ENCODE measurements around the gene SZT2.

Gene SZT2

GRCh38 chr1:43464681-43465504 is 75.2 kb downstream of the SZT2 start:
- H3K9me3 ChIP-seq (ENCODE audit: insufficient read depth, low read length, severe bottlenecking), result no peaks in the 10 kb centered on the region
- no peaks in the 10 kb centered on the region for H4K20me1 ChIP-seq (ENCODE audit: insufficient read depth, low read length)
- no peak overlapping the region for H2AFZ ChIP-seq (ENCODE audit: low read depth, low read length)
- no peak for ATAC-seq (ENCODE audit: insufficient read depth, low read depth)
- no peaks in the 10 kb centered on the region for H3K27me3 ChIP-seq (ENCODE audit: insufficient read depth, low read length, poor library complexity)
- TF ChIP-seq EZH2 (IDR thresholded peaks at IDR 0.05; ENCODE audit: borderline replicate concordance, low read depth, low read length, severe bottlenecking), result no peak
- TF ChIP-seq CTCF (IDR thresholded peaks at IDR 0.05; ENCODE audit: borderline replicate concordance, extremely low read depth, low read length, poor library complexity, severe bottlenecking), result no peak
- no peak overlapping the region for H3K9ac ChIP-seq (ENCODE audit: low read depth, low read length)
- H3K4me3 ChIP-seq (ENCODE audit: low read depth in 1 of 2, low read length in 2 of 2), result no peak overlapping the region
- H3K4me2 ChIP-seq (ENCODE audit: insufficient read depth, low read length), result no peak overlapping the region
- H3K4me1 ChIP-seq (ENCODE audit: insufficient read depth, low read length), result 0 out of 2 replicates have a peak, but pooled peaks cover 3% of the 10 kb centered on the region
- no peak for DNase-seq
- H3K79me2 ChIP-seq (ENCODE audit: insufficient read depth, low read length), result no peaks in the 10 kb centered on the region
- no peak overlapping the region for H3K27ac ChIP-seq (ENCODE audit: low read length)
- no peaks in the 10 kb centered on the region for H3K36me3 ChIP-seq (ENCODE audit: insufficient read depth, low read length)

- Histone ChIP-seq H3K9me3 (ENCODE audit: insufficient read depth, low read length, severe bottlenecking) (no peaks in the 10 kb centered on the region), H3K27ac (ENCODE audit: low read length) (no peak overlapping the region), H3K4me2 (ENCODE audit: insufficient read depth, low read length) (no peak overlapping the region), H4K20me1 (ENCODE audit: insufficient read depth, low read length) (no peaks in the 10 kb centered on the region), H2AFZ (ENCODE audit: low read depth, low read length) (no peak overlapping the region), H3K27me3 (ENCODE audit: insufficient read depth, low read length, poor library complexity) (no peaks in the 10 kb centered on the region), H3K36me3 (ENCODE audit: insufficient read depth, low read length) (no peaks in the 10 kb centered on the region), H3K4me3 (ENCODE audit: low read depth in 1 of 2, low read length in 2 of 2) (no peak overlapping the region), H3K4me1 (ENCODE audit: insufficient read depth, low read length) (0 out of 2 replicates have a peak, but pooled peaks cover 3% of the 10 kb centered on the region), H3K9ac (ENCODE audit: low read depth, low read length) (no peak overlapping the region), H3K79me2 (ENCODE audit: insufficient read depth, low read length) (no peaks in the 10 kb centered on the region)
- ATAC-seq (ENCODE audit: insufficient read depth, low read depth) (no peak), DNase-seq (no peak)
- TF ChIP-seq EZH2 (IDR thresholded peaks at IDR 0.05; ENCODE audit: borderline replicate concordance, low read depth, low read length, severe bottlenecking) (no peak), CTCF (IDR thresholded peaks at IDR 0.05; ENCODE audit: borderline replicate concordance, extremely low read depth, low read length, poor library complexity, severe bottlenecking) (no peak)
Observed at GRCh38 chr1:43465505-43466067, 75.9 kb downstream of the SZT2 start.

- no peak overlapping the region for H3K4me3 ChIP-seq (ENCODE audit: low read depth in 1 of 2, low read length in 2 of 2)
- TF ChIP-seq EZH2 (IDR thresholded peaks at IDR 0.05; ENCODE audit: borderline replicate concordance, low read depth, low read length, severe bottlenecking) (no peak), CTCF (IDR thresholded peaks at IDR 0.05; ENCODE audit: borderline replicate concordance, extremely low read depth, low read length, poor library complexity, severe bottlenecking) (no peak)
- H3K4me1 ChIP-seq (ENCODE audit: insufficient read depth, low read length), result 0 out of 2 replicates have a peak, but pooled peaks cover 3% of the 10 kb centered on the region
- H3K79me2 ChIP-seq (ENCODE audit: insufficient read depth, low read length), result no peaks in the 10 kb centered on the region
- H2AFZ ChIP-seq (ENCODE audit: low read depth, low read length), result no peak overlapping the region
- no peak overlapping the region for H3K9ac ChIP-seq (ENCODE audit: low read depth, low read length)
- no peaks in the 10 kb centered on the region for H3K36me3 ChIP-seq (ENCODE audit: insufficient read depth, low read length)
- ATAC-seq (ENCODE audit: insufficient read depth, low read depth) (peak; percentile 60; the same call in 2 of the 3 replicates), DNase-seq (peak; percentile 38)
- no peaks in the 10 kb centered on the region for H4K20me1 ChIP-seq (ENCODE audit: insufficient read depth, low read length)
- no peak overlapping the region for H3K27ac ChIP-seq (ENCODE audit: low read length)
- H3K4me2 ChIP-seq (ENCODE audit: insufficient read depth, low read length), result no peak overlapping the region
- H3K27me3 ChIP-seq (ENCODE audit: insufficient read depth, low read length, poor library complexity), result no peaks in the 10 kb centered on the region
- H3K9me3 ChIP-seq (ENCODE audit: insufficient read depth, low read length, severe bottlenecking), result no peaks in the 10 kb centered on the region
Observed at GRCh38 chr1:43466403-43466802, 76.7 kb downstream of the SZT2 start.
